ENCODE results near the gene FGFBP2.

DNA sequence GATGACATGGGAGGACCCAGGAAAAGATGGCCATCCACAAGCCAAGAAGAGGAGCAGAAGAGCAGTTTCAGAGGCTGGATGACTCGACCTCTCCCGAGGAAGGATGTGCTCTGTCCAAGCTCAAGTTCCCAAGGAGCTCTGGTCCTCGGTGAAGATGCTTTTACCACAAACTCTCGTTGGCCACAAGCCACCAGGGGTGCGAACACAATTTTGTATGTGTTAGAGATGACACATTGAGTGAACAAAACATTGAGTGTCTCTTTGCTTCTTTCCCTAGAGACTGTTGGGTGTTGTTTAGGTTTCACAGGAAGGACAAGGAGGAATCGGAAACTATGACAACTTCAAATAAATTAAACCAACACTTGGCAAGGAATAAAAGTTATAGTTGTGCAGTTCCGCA is 50.7 kb downstream of the FGFBP2 start:
- TF ChIP-seq POLR2A (IDR thresholded peaks at IDR 0.05) = no peak
- TF ChIP-seq, protein P1, sequence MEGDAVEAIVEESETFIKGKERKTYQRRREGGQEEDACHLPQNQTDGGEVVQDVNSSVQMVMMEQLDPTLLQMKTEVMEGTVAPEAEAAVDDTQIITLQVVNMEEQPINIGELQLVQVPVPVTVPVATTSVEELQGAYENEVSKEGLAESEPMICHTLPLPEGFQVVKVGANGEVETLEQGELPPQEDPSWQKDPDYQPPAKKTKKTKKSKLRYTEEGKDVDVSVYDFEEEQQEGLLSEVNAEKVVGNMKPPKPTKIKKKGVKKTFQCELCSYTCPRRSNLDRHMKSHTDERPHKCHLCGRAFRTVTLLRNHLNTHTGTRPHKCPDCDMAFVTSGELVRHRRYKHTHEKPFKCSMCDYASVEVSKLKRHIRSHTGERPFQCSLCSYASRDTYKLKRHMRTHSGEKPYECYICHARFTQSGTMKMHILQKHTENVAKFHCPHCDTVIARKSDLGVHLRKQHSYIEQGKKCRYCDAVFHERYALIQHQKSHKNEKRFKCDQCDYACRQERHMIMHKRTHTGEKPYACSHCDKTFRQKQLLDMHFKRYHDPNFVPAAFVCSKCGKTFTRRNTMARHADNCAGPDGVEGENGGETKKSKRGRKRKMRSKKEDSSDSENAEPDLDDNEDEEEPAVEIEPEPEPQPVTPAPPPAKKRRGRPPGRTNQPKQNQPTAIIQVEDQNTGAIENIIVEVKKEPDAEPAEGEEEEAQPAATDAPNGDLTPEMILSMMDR (IDR thresholded peaks at IDR 0.05) = no peak
